Naive thymus-derived CD4-positive, alpha-beta T cell (primary cell): ENCODE measurements around the gene R3HDM1. TPM values are rescaled to one million over a fixed set of nuclear protein-coding genes. Genes with fewer than 3 reads are reported as not detected.
A peak's percentile ranks its signal among the peaks of the same experiment; 100 is the strongest.

Experiments
- ATAC-seq: fragments of 150-1000 bp; cut with Tn5 transposase; 2 replicates; pipeline ENCODE4 v1.10.0; 2021; ENCODE audit warnings: mild to moderate bottlenecking, moderate library complexity
- CTCF ChIA-PET: fragments of 350-600 bp; sonication (Branson Sonifier 250); formaldehyde crosslinking; loops from one replicate; lab custom pipeline; 2021; ENCODE audit warnings: antibody characterized with exemption; lab: Charles Lee
- POLR2A ChIA-PET: fragments of 350-600 bp; sonication (Branson Sonifier 250); formaldehyde crosslinking; loops from one replicate; lab custom pipeline; 2021; ENCODE audit warnings: antibody characterized with exemption, inconsistent platforms; lab: Charles Lee
- DNase-seq, 9 donors: peaks; one replicate each; pipeline versions ENCODE4 v3.0.0 to v3.0.0-alpha.2; 2020 to 2022; ENCODE audit warnings: mixed read lengths in 1 of 9
- H3K27ac ChIP-seq: one replicate; pipeline ENCODE4 v1.7.0; 2013; ENCODE audit warnings: mild to moderate bottlenecking, low read depth, low read length, moderate library complexity
- H3K27me3 ChIP-seq, 2 donors: one replicate each; pipeline ENCODE4 v1.7.0; 2013; ENCODE audit warnings: low read length in 2 of 2, mild to moderate bottlenecking in 2 of 2, moderate library complexity in 2 of 2; ENCODE audit not compliant: control insufficient read depth in 2 of 2, insufficient read depth in 2 of 2
- H3K36me3 ChIP-seq, 3 experiments: 1 replicate in 2 of 3; 2 replicates in 1 of 3; pipeline ENCODE4 v1.7.0; 2013; ENCODE audit warnings: low read length in 3 of 3, mild to moderate bottlenecking in 3 of 3, moderate library complexity in 1 of 3; ENCODE audit not compliant: insufficient read depth in 3 of 3, control insufficient read depth in 2 of 3
- H3K4me1 ChIP-seq, 2 donors: one replicate each; pipeline ENCODE4 v1.7.0; 2013; ENCODE audit warnings: low read length in 2 of 2, mild to moderate bottlenecking in 2 of 2, moderate library complexity in 1 of 2; ENCODE audit not compliant: control insufficient read depth in 2 of 2, insufficient read depth in 2 of 2
- H3K4me3 ChIP-seq: 2 replicates; pipeline ENCODE4 v1.7.0; 2013; ENCODE audit warnings: mild to moderate bottlenecking, low read length
- H3K9me3 ChIP-seq, 3 experiments: 1 replicate in 2 of 3; 2 replicates in 1 of 3; pipeline ENCODE4 v1.7.0; 2013; ENCODE audit warnings: low read length in 3 of 3; ENCODE audit not compliant: control insufficient read depth in 2 of 3
- H3K27ac Mint-ChIP-seq, 9 donors: one replicate each; pipeline ENCODE4 v1.8.0; 2020 to 2022; ENCODE audit warnings: mixed read lengths in 9 of 9, mild to moderate bottlenecking in 8 of 9, moderate library complexity in 5 of 9, inconsistent platforms in 2 of 9
- H3K27me3 Mint-ChIP-seq, 5 donors: one replicate each; pipeline ENCODE4 v1.8.0; 2021 to 2022; ENCODE audit warnings: mixed read lengths in 5 of 5, mild to moderate bottlenecking in 1 of 5
- H3K36me3 Mint-ChIP-seq, 5 donors: one replicate each; pipeline ENCODE4 v1.8.0; 2020 to 2022; ENCODE audit warnings: mixed read lengths in 5 of 5, mild to moderate bottlenecking in 3 of 5, inconsistent platforms in 1 of 5
- H3K4me1 Mint-ChIP-seq, 7 donors: one replicate each; pipeline ENCODE4 v1.8.0; 2020 to 2022; ENCODE audit warnings: mixed read lengths in 7 of 7, mild to moderate bottlenecking in 3 of 7, inconsistent platforms in 1 of 7
- H3K4me3 Mint-ChIP-seq, 10 donors: one replicate each; pipeline ENCODE4 v1.8.0; 2020 to 2022; ENCODE audit warnings: mild to moderate bottlenecking in 10 of 10, mixed read lengths in 10 of 10, moderate library complexity in 6 of 10, inconsistent platforms in 2 of 10
- H3K9me3 Mint-ChIP-seq, 11 donors: one replicate each; pipeline ENCODE4 v1.8.0; 2020 to 2022; ENCODE audit warnings: mixed read lengths in 11 of 11, mild to moderate bottlenecking in 4 of 11, inconsistent platforms in 1 of 11, moderate library complexity in 1 of 11
- intact Hi-C, 2 donors: fragments of 100-400 bp; cut with micrococcal nuclease; formaldehyde crosslinking; loops; one replicate each; pipeline ENCODE4 v1.15.1; 2023
- polyA plus RNA-seq, 2 donors: library from polyadenylated mRNA; unstranded; fragments of 300-500 nt; fragmentation: Illumina TruSeq; gene quantifications; one replicate each; pipeline ENCODE4 v1.2.3, GENCODE V29; 2021
- total RNA-seq, 6 experiments: library from RNA in 5 of 6; stranded (reverse) in 5 of 6; gene quantifications; 1 replicate in 5 of 6; 2 replicates in 1 of 6; pipeline ENCODE4 v1.2.3 and lab custom pipeline; 2021 to 2026

R3HDM1 gene
- total and polyA plus RNA-seq, 7 experiments from 2014 or later = 21.0 to 58.2 (median 44.3) TPM

DNA sequence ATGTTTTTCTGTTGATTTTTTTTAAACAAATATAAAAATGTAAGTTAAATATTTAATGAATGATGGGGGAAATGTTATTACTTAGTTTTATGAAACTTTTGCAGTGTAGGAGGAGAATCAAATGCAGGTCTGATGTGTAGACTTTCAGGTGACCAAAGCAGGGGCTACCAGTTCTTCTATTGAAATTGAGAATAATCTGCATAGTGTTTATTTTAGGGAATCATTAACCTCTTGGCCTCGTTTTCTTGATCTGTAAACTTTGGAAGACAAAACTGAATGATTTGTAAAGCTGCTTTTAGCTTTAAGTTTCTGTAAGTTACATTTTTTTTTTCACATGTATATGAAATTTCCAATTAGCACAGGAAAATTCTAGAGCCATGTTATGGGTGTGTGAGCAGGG, 99.2 kb downstream of the R3HDM1 start:
- Histone ChIP-seq H3K4me1 (no peaks in the 10 kb centered on the region), H3K27ac (no peak overlapping the region), H3K27me3 (no peaks in the 10 kb centered on the region), H3K4me3 (no peak overlapping the region), H3K36me3 (peaks cover 0 to 15% (median under 1%) of the 10 kb centered on the region in 3 experiments), H3K9me3 (no peaks in the 10 kb centered on the region)
- H3K4me3 Mint-ChIP-seq = no peak overlapping the region
- no peak overlapping the region for H3K27ac Mint-ChIP-seq
- intact Hi-C loops = no loop called here
- no peaks in the 10 kb centered on the region for H3K9me3 Mint-ChIP-seq
- DNase-seq (no peak), ATAC-seq (no peak)
- ChIA-PET CTCF (no interaction called here), POLR2A (no interaction called here)
- H3K27me3 Mint-ChIP-seq = no peaks in the 10 kb centered on the region
- H3K4me1 Mint-ChIP-seq = no peaks in the 10 kb centered on the region
- H3K36me3 Mint-ChIP-seq = peaks cover 0 to 8% (median 2%) of the 10 kb centered on the region in 5 donors

DNA sequence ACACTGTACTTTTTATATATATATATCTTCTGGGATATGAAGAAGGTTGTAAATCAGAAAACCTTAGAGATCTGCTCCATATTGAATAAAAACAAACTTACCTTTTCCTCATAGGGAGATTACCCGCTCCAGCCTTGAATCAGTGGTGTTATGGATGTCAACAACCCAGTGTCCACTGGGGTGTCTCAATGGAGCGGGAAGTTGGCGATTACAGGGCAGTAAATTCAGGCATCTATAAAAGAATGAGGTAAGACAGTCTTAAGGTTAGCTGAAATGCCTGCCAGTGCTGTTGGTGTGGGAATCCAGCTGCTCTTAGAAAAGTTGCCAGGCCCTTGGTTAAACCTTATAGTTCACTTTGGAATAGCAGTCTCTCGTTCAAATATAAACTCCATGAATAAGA, 102.3 kb downstream of the R3HDM1 start:
- Mint-ChIP-seq H3K27ac (no peak overlapping the region), H3K36me3 (peaks cover 5 to 28% (median 17%) of the 10 kb centered on the region in 5 donors), H3K4me1 (peaks cover 0 to 4% (median 0%) of the 10 kb centered on the region in 7 donors), H3K27me3 (no peaks in the 10 kb centered on the region), H3K9me3 (no peaks in the 10 kb centered on the region), H3K4me3 (no peak overlapping the region)
- Histone ChIP-seq H3K36me3 (peaks cover 0 to 30% (median 6%) of the 10 kb centered on the region in 3 experiments), H3K27ac (no peak overlapping the region), H3K4me3 (no peak overlapping the region), H3K4me1 (no peaks in the 10 kb centered on the region), H3K9me3 (no peaks in the 10 kb centered on the region), H3K27me3 (no peaks in the 10 kb centered on the region)
- intact Hi-C loops = no loop called here
- ATAC-seq = no peak
- no peak for DNase-seq
- ChIA-PET POLR2A (no interaction called here), CTCF (interaction anchor here (1.1 kb wide), 1 partner anchor 161 kb away, joined by 3 read pairs; no protein-coding TSS in a partner anchor)

DNA sequence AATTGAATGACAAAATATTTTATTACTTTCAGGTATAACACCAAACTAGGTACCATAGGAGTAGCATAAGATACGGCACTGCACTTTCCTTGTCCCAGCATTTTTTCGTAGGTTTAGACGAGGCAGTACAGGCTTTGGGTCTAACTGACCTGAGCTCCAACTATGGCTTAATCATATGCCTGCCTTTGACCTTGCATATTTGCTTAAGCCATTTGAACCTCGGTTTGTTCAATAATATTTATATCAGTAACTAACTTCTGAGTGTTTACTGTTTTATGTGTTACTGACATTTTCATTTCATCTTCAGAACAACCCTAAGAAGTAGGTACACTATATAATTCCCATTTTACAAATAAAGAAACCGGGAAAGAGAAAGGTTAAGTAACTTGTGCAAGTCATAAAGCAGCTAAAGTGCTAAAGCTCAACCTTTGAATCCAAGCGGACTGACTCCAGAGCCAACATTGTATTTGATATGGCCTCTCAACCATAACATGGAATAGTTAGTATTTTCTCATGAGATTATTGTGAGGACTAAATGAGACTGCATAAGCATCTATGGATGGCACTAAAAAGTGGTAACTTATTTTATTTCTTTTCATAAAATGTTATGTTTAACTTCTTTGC, 104.0 kb downstream of the R3HDM1 start:
- intact Hi-C loops = loop anchor here in 1 of 2 donors (5.0 kb wide), 1 partner anchor 77 kb away; no protein-coding TSS in a partner anchor
- POLR2A ChIA-PET = no interaction called here
- Mint-ChIP-seq H3K36me3 (peaks cover 5 to 38% (median 19%) of the 10 kb centered on the region in 5 donors), H3K4me1 (peaks cover 0 to 4% (median 0%) of the 10 kb centered on the region in 7 donors), H3K9me3 (no peaks in the 10 kb centered on the region), H3K27me3 (no peaks in the 10 kb centered on the region), H3K4me3 (no peak overlapping the region), H3K27ac (no peak overlapping the region)
- no peak for DNase-seq
- H3K36me3 ChIP-seq = peaks cover 0 to 36% (median 6%) of the 10 kb centered on the region in 3 experiments
- H3K27me3 ChIP-seq = no peaks in the 10 kb centered on the region
- H3K27ac ChIP-seq = no peak overlapping the region
- CTCF ChIA-PET = interaction anchor here (0.6 to 1.3 kb wide), 2 partner anchors 73 to 74 kb away, joined by 3 read pairs; no protein-coding TSS in a partner anchor
- H3K4me1 ChIP-seq = no peaks in the 10 kb centered on the region
- H3K4me3 ChIP-seq = no peak overlapping the region
- ATAC-seq = no peak
- no peaks in the 10 kb centered on the region for H3K9me3 ChIP-seq

- Histone ChIP-seq H3K4me1 (no peaks in the 10 kb centered on the region), H3K9me3 (no peaks in the 10 kb centered on the region), H3K4me3 (no peak overlapping the region), H3K36me3 (peaks cover 0 to 35% (median 6%) of the 10 kb centered on the region in 3 experiments), H3K27ac (no peak overlapping the region), H3K27me3 (no peaks in the 10 kb centered on the region)
- ATAC-seq = no peak
- ChIA-PET POLR2A (no interaction called here), CTCF (no interaction called here)
- peaks cover 5 to 46% (median 20%) of the 10 kb centered on the region in 5 donors for H3K36me3 Mint-ChIP-seq
- H3K27ac Mint-ChIP-seq = peak overlapping the region in 2 of 9 donors; percentile 17 to 50
- no peak overlapping the region for H3K4me3 Mint-ChIP-seq
- H3K27me3 Mint-ChIP-seq = no peaks in the 10 kb centered on the region
- DNase-seq = no peak
- no peaks in the 10 kb centered on the region for H3K9me3 Mint-ChIP-seq
- peaks cover 0 to 4% (median 0%) of the 10 kb centered on the region in 7 donors for H3K4me1 Mint-ChIP-seq
- intact Hi-C loops = loop anchor here in 1 of 2 donors (5.0 kb wide), 1 partner anchor 75 kb away; no protein-coding TSS in a partner anchor
Observed at GRCh38 chr2:135636982-135637381, 105.7 kb downstream of the R3HDM1 start.

- no peaks in the 10 kb centered on the region for H3K9me3 Mint-ChIP-seq
- ATAC-seq (no peak), DNase-seq (no peak)
- no peak overlapping the region for H3K27ac ChIP-seq
- H3K4me3 ChIP-seq = no peak overlapping the region
- H3K4me1 Mint-ChIP-seq = peaks cover 0 to 4% (median 0%) of the 10 kb centered on the region in 7 donors
- no peaks in the 10 kb centered on the region for H3K27me3 ChIP-seq
- H3K36me3 Mint-ChIP-seq = peaks cover 5 to 43% (median 18%) of the 10 kb centered on the region in 5 donors
- H3K4me1 ChIP-seq = no peaks in the 10 kb centered on the region
- no peak overlapping the region for H3K4me3 Mint-ChIP-seq
- intact Hi-C loops = loop anchor here in 1 of 2 donors (5.0 kb wide), 1 partner anchor 75 kb away; no protein-coding TSS in a partner anchor
- CTCF ChIA-PET = no interaction called here
- no peaks in the 10 kb centered on the region for H3K27me3 Mint-ChIP-seq
- no peak overlapping the region for H3K27ac Mint-ChIP-seq
- peaks cover 0 to 29% (median 6%) of the 10 kb centered on the region in 3 experiments for H3K36me3 ChIP-seq
- no peaks in the 10 kb centered on the region for H3K9me3 ChIP-seq
- POLR2A ChIA-PET = no interaction called here
Observed at GRCh38 chr2:135637456-135638087, 106.3 kb downstream of the R3HDM1 start.

DNA sequence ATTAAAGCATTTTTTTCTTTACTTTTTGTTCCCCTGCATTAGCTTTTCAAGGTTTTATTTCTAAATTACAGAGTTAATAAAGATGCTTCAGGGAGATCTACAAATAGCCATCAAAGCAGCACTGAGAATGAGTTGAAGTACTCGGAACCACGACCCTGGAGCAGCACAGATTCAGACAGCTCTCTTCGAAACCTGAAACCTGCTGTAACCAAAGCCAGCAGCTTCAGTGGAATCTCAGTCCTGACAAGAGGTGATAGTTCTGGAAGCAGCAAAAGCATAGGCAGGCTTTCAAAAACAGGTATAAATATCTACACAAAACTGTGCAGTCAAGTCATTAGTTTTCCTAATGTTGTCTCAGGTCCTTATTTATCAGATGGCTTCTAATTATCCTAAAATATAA, 107.5 kb downstream of the R3HDM1 start:
- no peak overlapping the region for H3K4me3 Mint-ChIP-seq
- POLR2A ChIA-PET = no interaction called here
- intact Hi-C loops = loop anchor here in 1 of 2 donors (5.0 kb wide), 1 partner anchor 73 kb away; no protein-coding TSS in a partner anchor
- ATAC-seq (no peak), DNase-seq (no peak)
- H3K4me3 ChIP-seq = no peak overlapping the region
- no peaks in the 10 kb centered on the region for H3K4me1 ChIP-seq
- CTCF ChIA-PET = no interaction called here
- H3K27ac Mint-ChIP-seq = no peak overlapping the region
- peaks cover 0 to 4% (median 0%) of the 10 kb centered on the region in 7 donors for H3K4me1 Mint-ChIP-seq
- peaks cover 0 to 25% (median 6%) of the 10 kb centered on the region in 3 experiments for H3K36me3 ChIP-seq
- H3K9me3 Mint-ChIP-seq = no peaks in the 10 kb centered on the region
- peaks cover 5 to 44% (median 20%) of the 10 kb centered on the region in 5 donors for H3K36me3 Mint-ChIP-seq
- no peaks in the 10 kb centered on the region for H3K27me3 Mint-ChIP-seq
- H3K27me3 ChIP-seq = no peaks in the 10 kb centered on the region
- H3K27ac ChIP-seq = no peak overlapping the region
- no peaks in the 10 kb centered on the region for H3K9me3 ChIP-seq
